SU-DHL-6 (cell line): Measurements from ENCODE around the gene CEP72.

Source experiments
- H2AFZ ChIP-seq: fragments of 200-600 bp; sonication (generic); 2 replicates; pipeline ENCODE4 v1.6.1; 2014; ENCODE audit warnings: low read depth, mild to moderate bottlenecking, moderate library complexity, mixed read lengths, antibody characterized with exemption, low read length; ENCODE audit not compliant: severe bottlenecking
- H3F3A ChIP-seq: fragments of 200-600 bp; shearing (Covaris generic); 2 replicates; pipeline ENCODE4 v1.6.0; 2016; ENCODE audit warnings: antibody characterized with exemption, mild to moderate bottlenecking; ENCODE audit not compliant: insufficient read depth
- H3K27ac ChIP-seq: fragments of 200-600 bp; sonication (generic); 2 replicates; pipeline ENCODE4 v1.5.1; 2016; ENCODE audit warnings: low read depth, mild to moderate bottlenecking, low read length, moderate library complexity, mixed read lengths
- H3K27me3 ChIP-seq: fragments of 200-600 bp; sonication (generic), shearing (Covaris generic); 2 replicates; pipeline ENCODE4 v1.6.0; 2014; ENCODE audit warnings: mild to moderate bottlenecking, low read length
- H3K36me3 ChIP-seq: fragments of 200-600 bp; sonication (generic); 2 replicates; pipeline ENCODE4 v1.6.1; 2014; ENCODE audit warnings: mild to moderate bottlenecking, low read length, mixed read lengths
- H3K4me2 ChIP-seq: fragments of 300-600, 200-600 bp; shearing (Covaris generic), sonication (generic); 2 replicates; pipeline ENCODE4 v1.6.0; 2014; ENCODE audit warnings: low read length, low read depth, mild to moderate bottlenecking; ENCODE audit not compliant: poor library complexity, severe bottlenecking
- H3K4me3 ChIP-seq: fragments of 200-600 bp; sonication (generic); 2 replicates; pipeline ENCODE4 v1.5.1; 2014; ENCODE audit warnings: antibody characterized with exemption, low read length, mild to moderate bottlenecking, mixed read lengths; ENCODE audit not compliant: insufficient read depth, poor library complexity, severe bottlenecking
- H3K79me2 ChIP-seq: fragments of 200-600 bp; sonication (generic); 2 replicates; pipeline ENCODE4 v1.6.1; 2014; ENCODE audit warnings: mild to moderate bottlenecking, low read length, moderate library complexity; ENCODE audit not compliant: insufficient read depth
- H3K9ac ChIP-seq: fragments of 200-600 bp; sonication (generic); 2 replicates; pipeline ENCODE4 v1.7.0; 2014; ENCODE audit warnings: mild to moderate bottlenecking, low read length
- H3K9me2 ChIP-seq: fragments of 200-600 bp; sonication (generic); replicated peaks from 2 replicates; pipeline ENCODE4 v1.6.1; 2014; ENCODE audit warnings: low read length; ENCODE audit not compliant: insufficient read depth
- H3K9me3 ChIP-seq: fragments of 200-600 bp; sonication (generic); 2 replicates; pipeline ENCODE4 v1.6.1; 2014; ENCODE audit warnings: low read length, mixed read lengths; ENCODE audit not compliant: insufficient read depth
- H4K20me1 ChIP-seq: fragments of 200-600 bp; sonication (generic); 2 replicates; pipeline ENCODE4 v1.6.1; 2014; ENCODE audit warnings: low read depth, mild to moderate bottlenecking, antibody characterized with exemption, low read length, moderate library complexity, mixed read lengths
- CTCF ChIP-seq: fragments of 200-600 bp; sonication (generic); IDR thresholded peaks from one replicate; pipeline ENCODE4 v1.5.1; 2017; ENCODE audit warnings: antibody characterized with exemption, mild to moderate bottlenecking, low read length, moderate library complexity; ENCODE audit not compliant: insufficient read depth, poor library complexity, severe bottlenecking
- EZH2phosphoT487 ChIP-seq: fragments of 200-600 bp; sonication (generic), shearing (Covaris generic); conservative IDR thresholded peaks from 2 replicates; pipeline ENCODE4 v1.6.1; 2018; ENCODE audit warnings: mild to moderate bottlenecking, antibody characterized with exemption, low read length, moderate library complexity, mixed read lengths

CEP72 gene

DNA sequence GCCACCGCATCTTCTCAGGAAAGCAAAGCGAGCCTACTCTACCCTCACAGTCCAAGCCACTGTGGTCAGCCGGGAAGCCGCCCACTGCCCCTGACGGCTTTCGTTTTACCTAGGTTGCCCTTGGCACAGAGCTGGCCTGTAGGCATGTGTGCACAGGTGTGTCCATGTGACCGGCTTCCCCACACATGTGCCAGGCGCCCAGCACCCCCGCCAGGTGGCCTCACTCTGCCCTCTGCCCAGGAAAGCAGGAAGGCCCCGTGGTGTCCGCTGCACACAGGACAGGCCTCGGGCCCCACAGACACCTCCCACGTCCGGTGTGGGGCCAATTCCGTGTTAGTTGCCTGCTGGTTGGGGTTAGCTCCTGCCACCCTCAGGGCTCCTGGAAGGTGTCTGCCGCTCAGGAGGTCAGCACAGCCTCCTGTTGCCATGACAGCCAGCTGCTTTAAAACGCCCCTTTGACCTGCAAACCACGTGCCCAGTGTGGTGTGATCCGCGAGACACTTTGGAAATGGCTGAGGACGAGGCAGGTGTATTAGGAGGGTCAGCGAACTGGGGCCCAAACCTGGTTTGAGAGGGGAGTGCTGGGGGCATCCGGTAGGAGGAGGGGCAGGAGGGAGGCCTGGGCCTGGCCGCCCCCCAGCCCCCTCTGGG is 52.3 kb downstream of the CEP72 start:
- H3K27me3 ChIP-seq, result no peaks in the 10 kb centered on the region
- H2AFZ ChIP-seq, result no peak overlapping the region
- H3K9me2 ChIP-seq, result no peaks in the 10 kb centered on the region
- H3K36me3 ChIP-seq, result no peaks in the 10 kb centered on the region
- H3F3A ChIP-seq, result no peaks in the 10 kb centered on the region; the same call in 1 of the 2 replicates
- no peak for TF ChIP-seq EZH2phosphoT487
- TF ChIP-seq CTCF, result no peak
- no peak overlapping the region for H3K27ac ChIP-seq
- H4K20me1 ChIP-seq, result no peaks in the 10 kb centered on the region
- H3K4me3 ChIP-seq, result no peak overlapping the region
- no peak overlapping the region for H3K4me2 ChIP-seq
- H3K79me2 ChIP-seq, result no peaks in the 10 kb centered on the region
- no peak overlapping the region for H3K9ac ChIP-seq
- H3K9me3 ChIP-seq, result no peaks in the 10 kb centered on the region

GRCh38 chr5:664994-665360 is 52.8 kb downstream of the CEP72 start:
- H3K79me2 ChIP-seq, result no peaks in the 10 kb centered on the region
- H3K9ac ChIP-seq, result no peak overlapping the region
- no peaks in the 10 kb centered on the region; the same call in 1 of the 2 replicates for H3F3A ChIP-seq
- no peak overlapping the region for H3K4me2 ChIP-seq
- no peak overlapping the region for H2AFZ ChIP-seq
- TF ChIP-seq CTCF (no peak), EZH2phosphoT487 (no peak)
- H3K4me3 ChIP-seq, result no peak overlapping the region
- H4K20me1 ChIP-seq, result no peaks in the 10 kb centered on the region
- no peaks in the 10 kb centered on the region for H3K9me3 ChIP-seq
- no peaks in the 10 kb centered on the region for H3K27me3 ChIP-seq
- no peaks in the 10 kb centered on the region for H3K9me2 ChIP-seq
- H3K27ac ChIP-seq, result no peak overlapping the region
- H3K36me3 ChIP-seq, result no peaks in the 10 kb centered on the region

DNA sequence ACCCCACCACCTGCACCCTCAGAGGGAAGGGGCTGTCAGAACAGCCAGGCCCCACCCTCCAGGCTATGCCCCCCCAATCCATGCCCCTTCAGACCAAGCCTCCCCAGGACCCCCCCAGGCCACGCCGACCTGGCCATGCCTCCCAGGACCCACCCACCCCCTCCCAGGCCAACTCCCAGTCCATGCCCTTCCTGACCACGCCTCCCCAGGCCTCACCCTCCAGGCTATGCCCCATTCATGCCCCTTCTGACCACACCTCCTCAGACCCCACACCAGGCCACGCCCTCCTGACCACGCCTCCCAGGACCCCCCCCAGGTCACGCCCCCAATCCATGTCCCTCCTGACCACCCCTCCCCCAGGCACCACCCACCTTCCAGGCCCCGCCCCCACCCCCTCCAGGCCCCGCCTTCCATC is 53.4 kb downstream of the CEP72 start:
- Histone ChIP-seq H4K20me1 (no peaks in the 10 kb centered on the region), H3K36me3 (no peaks in the 10 kb centered on the region)
- TF ChIP-seq CTCF (no peak), EZH2phosphoT487 (no peak)

More for the DNA sequence above, 53.4 kb downstream of the CEP72 start:
- Histone ChIP-seq H3K9ac (no peak overlapping the region), H3K4me2 (no peak overlapping the region), H3K9me3 (no peaks in the 10 kb centered on the region), H3K79me2 (no peaks in the 10 kb centered on the region), H3K9me2 (no peaks in the 10 kb centered on the region), H3K27ac (no peak overlapping the region), H3K4me3 (no peak overlapping the region), H2AFZ (no peak overlapping the region), H3F3A (no peaks in the 10 kb centered on the region; the same call in 1 of the 2 replicates), H3K27me3 (no peaks in the 10 kb centered on the region)
